Measurements from ENCODE around the gene EIF1B.

DNA sequence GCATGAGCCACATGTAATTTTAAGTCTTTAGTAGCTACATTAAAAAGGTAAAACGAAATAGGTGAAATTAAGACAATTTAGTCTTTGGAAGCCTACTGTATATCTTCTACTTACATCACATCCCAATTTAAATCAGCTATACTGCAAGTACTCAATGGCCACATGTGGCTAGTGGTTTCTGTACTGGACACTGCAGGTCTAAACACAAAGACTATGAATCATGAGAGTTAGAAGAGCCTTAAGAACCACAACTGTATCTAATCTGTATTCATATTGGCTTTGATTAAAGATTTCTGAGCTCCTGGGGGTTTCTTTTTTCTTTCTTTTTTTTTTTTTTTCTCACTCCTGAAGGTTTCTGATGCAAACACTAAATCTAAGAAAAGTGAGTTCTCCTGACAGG is 2.3 kb upstream of the EIF1B start:
- TF ChIP-seq, protein P1, sequence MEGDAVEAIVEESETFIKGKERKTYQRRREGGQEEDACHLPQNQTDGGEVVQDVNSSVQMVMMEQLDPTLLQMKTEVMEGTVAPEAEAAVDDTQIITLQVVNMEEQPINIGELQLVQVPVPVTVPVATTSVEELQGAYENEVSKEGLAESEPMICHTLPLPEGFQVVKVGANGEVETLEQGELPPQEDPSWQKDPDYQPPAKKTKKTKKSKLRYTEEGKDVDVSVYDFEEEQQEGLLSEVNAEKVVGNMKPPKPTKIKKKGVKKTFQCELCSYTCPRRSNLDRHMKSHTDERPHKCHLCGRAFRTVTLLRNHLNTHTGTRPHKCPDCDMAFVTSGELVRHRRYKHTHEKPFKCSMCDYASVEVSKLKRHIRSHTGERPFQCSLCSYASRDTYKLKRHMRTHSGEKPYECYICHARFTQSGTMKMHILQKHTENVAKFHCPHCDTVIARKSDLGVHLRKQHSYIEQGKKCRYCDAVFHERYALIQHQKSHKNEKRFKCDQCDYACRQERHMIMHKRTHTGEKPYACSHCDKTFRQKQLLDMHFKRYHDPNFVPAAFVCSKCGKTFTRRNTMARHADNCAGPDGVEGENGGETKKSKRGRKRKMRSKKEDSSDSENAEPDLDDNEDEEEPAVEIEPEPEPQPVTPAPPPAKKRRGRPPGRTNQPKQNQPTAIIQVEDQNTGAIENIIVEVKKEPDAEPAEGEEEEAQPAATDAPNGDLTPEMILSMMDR (IDR thresholded peaks at IDR 0.05; ENCODE audit: low read depth, low read length, poor library complexity, severe bottlenecking): no peak
- no peak for TF ChIP-seq EZH2phosphoT487 (IDR thresholded peaks at IDR 0.05; ENCODE audit: borderline replicate concordance, low read length)

Data from DOHH2 (cell line).